Gastroesophageal sphincter (tissue), 4 donors: ENCODE measurements around the gene GADD45G. TPM values are rescaled to one million over a fixed set of nuclear protein-coding genes. Genes with fewer than 3 reads are reported as not detected.

Experiments used
- ATAC-seq: fragments of 150-250 bp; one replicate; pipeline ENCODE4 v1.9.1; 2016; ENCODE audit warnings: mild to moderate bottlenecking, moderate library complexity
- H3K27ac ChIP-seq, 4 donors: fragments of 200-600 bp; sonication (generic) in 3 of 4; 1 replicate in 3 of 4; 2 replicates in 1 of 4; pipeline ENCODE4 v1.5.1; 2016 to 2019
- H3K27me3 ChIP-seq: fragments of 200-600 bp; sonication (generic); one replicate; pipeline ENCODE4 v1.5.1; 2019
- H3K36me3 ChIP-seq, 2 donors: fragments of 200-600 bp; sonication (generic); one replicate each; pipeline ENCODE4 v1.5.1; 2019; ENCODE audit warnings: control low read depth in 1 of 2
- H3K4me1 ChIP-seq, 3 donors: fragments of 200-600 bp; sonication (generic); 1 replicate in 2 of 3; 2 replicates in 1 of 3; pipeline ENCODE4 v1.5.1; 2016 to 2019; ENCODE audit warnings: control low read depth in 2 of 3
- H3K4me3 ChIP-seq, 2 donors: fragments of 200-600 bp; sonication (generic); one replicate each; pipeline ENCODE4 v1.5.1; 2019; ENCODE audit warnings: mild to moderate bottlenecking in 1 of 2, moderate library complexity in 1 of 2
- H3K9me3 ChIP-seq, 3 donors: fragments of 200-600 bp; sonication (generic); one replicate each; pipeline ENCODE4 v1.5.1; 2017 to 2019; ENCODE audit warnings: control low read depth in 2 of 3
- CTCF ChIP-seq, 4 experiments: fragments of 200-600 bp in 2 of 4; fragments of 450-650 bp in 2 of 4; sonication (generic) in 1 of 4; IDR thresholded peaks; one replicate each; pipeline ENCODE4 v1.5.1; 2017 to 2019; ENCODE audit warnings: antibody characterized with exemption in 4 of 4, mild to moderate bottlenecking in 2 of 4, moderate library complexity in 2 of 4
- EP300 ChIP-seq: sonication (generic); formaldehyde crosslinking; IDR thresholded peaks from one replicate; pipeline ENCODE4 v1.6.1; 2017; ENCODE audit warnings: antibody characterized with exemption, mild to moderate bottlenecking
- POLR2A ChIP-seq, 2 donors: fragments of 450-650 bp; IDR thresholded peaks; one replicate each; pipeline ENCODE4 v1.6.1; 2017; ENCODE audit warnings: antibody characterized with exemption in 2 of 2, mild to moderate bottlenecking in 2 of 2, moderate library complexity in 1 of 2
- POLR2AphosphoS5 ChIP-seq: sonication (generic); formaldehyde crosslinking; IDR thresholded peaks from one replicate; pipeline ENCODE4 v1.6.1; 2017; ENCODE audit warnings: antibody characterized with exemption
- WGBS, 2 donors: methylation state at CpG; one replicate each; pipeline ENCODE4 v1.1.5; 2018; ENCODE audit warnings: low coverage in 1 of 2; 5-methylcytosine and 5-hydroxymethylcytosine counted together
- total RNA-seq, 4 donors: library from RNA; depleted of rRNA; stranded (reverse); fragments of >200 nt; gene quantifications; one replicate each; pipeline ENCODE4 v1.1.0, GENCODE V29; 2016

Gene GADD45G
- 100 to 1,000 TPM in 1 of 4 donors, 10 to 100 TPM in 3; 63.5 to 150 (median 91.8) TPM for total RNA-seq

- WGBS, 2 donors = 1 to 2% methylated on average over 7 to 31 of the region's 63 CpGs
- peaks cover 0 to 13% of the 10 kb centered on the region in 2 donors for H3K36me3 ChIP-seq
- H3K27ac ChIP-seq = peak within 1 kb of the TSS; percentile 89 to 96 (median 93)
- no peaks in the 10 kb centered on the region for H3K27me3 ChIP-seq
- peaks cover 0 to 52% (median 16%) of the 10 kb centered on the region in 3 donors for H3K4me1 ChIP-seq
- peak; percentile 82 for ATAC-seq
- TF ChIP-seq POLR2A (IDR thresholded peaks at IDR 0.05) (peak; percentile 99 to 100), POLR2AphosphoS5 (peak; percentile 100), EP300 (no peak), CTCF (IDR thresholded peaks at IDR 0.05) (peak in 2 of 4 experiments; percentile 40 to 41)
- H3K4me3 ChIP-seq = peak within 1 kb of the TSS; percentile 82 to 89
- no peaks in the 10 kb centered on the region for H3K9me3 ChIP-seq
These were observed at the start of gene GADD45G for GRCh38 chr9:89604729-89605464. GADD45G (plus strand) TSS chr9:89605012; CDS start chr9:89605122, 110 bp downstream.

GRCh38 chr9:89555036-89555415 lies 49.8 kb upstream of the GADD45G start:
- Histone ChIP-seq H3K27me3 (peaks cover 33% of the 10 kb centered on the region), H3K9me3 (no peaks in the 10 kb centered on the region), H3K4me3 (no peak overlapping the region), H3K4me1 (no peaks in the 10 kb centered on the region), H3K27ac (no peak overlapping the region), H3K36me3 (no peaks in the 10 kb centered on the region)
- 88 to 100% methylated on average over 4 to 6 of the region's 7 CpGs for WGBS, 2 donors
- no peak for ATAC-seq
- TF ChIP-seq EP300 (no peak), POLR2AphosphoS5 (no peak), CTCF (IDR thresholded peaks at IDR 0.05) (no peak), POLR2A (IDR thresholded peaks at IDR 0.05) (no peak)

GRCh38 chr9:89555451-89556375 lies 49.1 kb upstream of the GADD45G start:
- Histone ChIP-seq H3K9me3 (no peaks in the 10 kb centered on the region), H3K36me3 (no peaks in the 10 kb centered on the region), H3K27me3 (peaks cover 39% of the 10 kb centered on the region), H3K27ac (no peak overlapping the region), H3K4me3 (no peak overlapping the region), H3K4me1 (no peaks in the 10 kb centered on the region)
- 68 to 72% methylated on average over 4 to 8 of the region's 12 CpGs for WGBS, 2 donors
- TF ChIP-seq EP300 (no peak), CTCF (IDR thresholded peaks at IDR 0.05) (no peak), POLR2A (IDR thresholded peaks at IDR 0.05) (no peak), POLR2AphosphoS5 (no peak)
- ATAC-seq = no peak

GRCh38 chr9:89558196-89558899 lies 46.5 kb upstream of the GADD45G start:
- Histone ChIP-seq H3K9me3 (no peaks in the 10 kb centered on the region), H3K27ac (no peak overlapping the region), H3K4me1 (no peaks in the 10 kb centered on the region), H3K4me3 (no peak overlapping the region), H3K36me3 (no peaks in the 10 kb centered on the region), H3K27me3 (peaks cover 39% of the 10 kb centered on the region)
- TF ChIP-seq POLR2A (IDR thresholded peaks at IDR 0.05) (no peak), CTCF (IDR thresholded peaks at IDR 0.05) (no peak), EP300 (no peak), POLR2AphosphoS5 (no peak)
- WGBS, 2 donors = 84 to 92% methylated on average over 6 of the region's 6 CpGs
- ATAC-seq = no peak
